T-cell (primary cell): Measurements from ENCODE around the gene PRRT2. TPM values are rescaled to one million over a fixed set of nuclear protein-coding genes. Genes with fewer than 3 reads are reported as not detected.

Experiments used
- ATAC-seq, 4 experiments: fragments of 200-7000 bp in 3 of 4; fragments of 150-1000 bp in 1 of 4; cut with Tn5 transposase; replicated peaks in 1 of 4; 1 replicate in 3 of 4; 2 replicates in 1 of 4; pipeline ENCODE4 v1.10.0; 2021; ENCODE audit warnings: moderate library complexity in 3 of 4, mild to moderate bottlenecking in 2 of 4, moderate number of reproducible peaks in 1 of 4
- CTCF ChIA-PET, 2 donors: fragments of 300-600 bp; sonication (Branson Sonifier 250); formaldehyde crosslinking; loops; one replicate each; lab custom pipeline; 2022; ENCODE audit warnings: antibody characterized with exemption in 2 of 2; lab: Charles Lee
- POLR2A ChIA-PET, 2 donors: fragments of 300-600 bp; sonication (Branson Sonifier 250); formaldehyde crosslinking; loops; one replicate each; lab custom pipeline; 2022; ENCODE audit warnings: antibody characterized with exemption in 2 of 2; lab: Charles Lee
- DNase-seq, 35 experiments: peaks; one replicate each; pipeline versions ENCODE4 v3.0.0 to v3.0.0-alpha.2; 2013 to 2023
- H3K27ac ChIP-seq: one replicate; pipeline ENCODE4 v1.5.1; 2013; ENCODE audit warnings: low read length
- H3K27me3 ChIP-seq, 2 experiments: replicated peaks in 1 of 2; 1 replicate in 1 of 2; 2 replicates in 1 of 2; pipeline versions ENCODE4 v1.6.1 to v1.7.0; 2013; ENCODE audit warnings: low read length in 1 of 2, mixed read lengths in 1 of 2; ENCODE audit not compliant: control insufficient read depth in 2 of 2, insufficient read depth in 2 of 2; ENCODE audit errors: extremely low read depth in 1 of 2
- H3K36me3 ChIP-seq, 2 donors: 1 replicate in 1 of 2; 2 replicates in 1 of 2; pipeline versions ENCODE4 v1.6.1 to v1.7.0; 2013; ENCODE audit warnings: low read length in 1 of 2; ENCODE audit not compliant: control insufficient read depth in 2 of 2, insufficient read depth in 1 of 2; ENCODE audit errors: extremely low read depth in 1 of 2
- H3K4me1 ChIP-seq, 2 experiments: 1 replicate in 1 of 2; 2 replicates in 1 of 2; pipeline versions ENCODE4 v1.6.1 to v1.7.0; 2013; ENCODE audit warnings: low read length in 2 of 2, mixed read lengths in 1 of 2; ENCODE audit not compliant: insufficient read depth in 2 of 2, control insufficient read depth in 1 of 2; ENCODE audit errors: extremely low read depth in 1 of 2
- H3K4me3 ChIP-seq, 2 donors: 1 replicate in 1 of 2; 2 replicates in 1 of 2; pipeline versions ENCODE4 v1.5.1 to v1.7.0; 2013; ENCODE audit warnings: mild to moderate bottlenecking in 2 of 2, low read length in 1 of 2, moderate library complexity in 1 of 2; ENCODE audit not compliant: control insufficient read depth in 1 of 2; ENCODE audit errors: extremely low read depth in 1 of 2
- H3K9me3 ChIP-seq: 2 replicates; pipeline ENCODE4 v1.7.0; 2013
- H3K27ac Mint-ChIP-seq, 2 donors: one replicate each; pipeline ENCODE4 v1.8.0; 2020 to 2021; ENCODE audit warnings: mild to moderate bottlenecking in 2 of 2, mixed read lengths in 2 of 2
- H3K27me3 Mint-ChIP-seq, 2 donors: one replicate each; pipeline ENCODE4 v1.8.0; 2021 to 2022; ENCODE audit warnings: mixed read lengths in 2 of 2
- H3K36me3 Mint-ChIP-seq: one replicate; pipeline ENCODE4 v1.8.0; 2021; ENCODE audit warnings: mixed read lengths
- H3K4me1 Mint-ChIP-seq, 3 donors: one replicate each; pipeline ENCODE4 v1.8.0; 2020 to 2022; ENCODE audit warnings: mixed read lengths in 3 of 3, mild to moderate bottlenecking in 1 of 3
- H3K4me3 Mint-ChIP-seq, 3 donors: one replicate each; pipeline ENCODE4 v1.8.0; 2020 to 2022; ENCODE audit warnings: mild to moderate bottlenecking in 3 of 3, mixed read lengths in 3 of 3, moderate library complexity in 3 of 3
- H3K9me3 Mint-ChIP-seq, 3 donors: one replicate each; pipeline ENCODE4 v1.8.0; 2020 to 2022; ENCODE audit warnings: mixed read lengths in 3 of 3
- WGBS: methylation state at CpG from one replicate; pipeline ENCODE4 v1.1.5; 2013; ENCODE audit warnings: missing lambda C conversion rate; ENCODE audit not compliant: insufficient coverage; 5-methylcytosine and 5-hydroxymethylcytosine counted together
- total RNA-seq, 35 experiments: library from RNA in 6 of 35; stranded (reverse) in 6 of 35; fragments of 120-200 nt in 1 of 35; gene quantifications; one replicate each; pipeline versions ENCODE4 v1.2.1 to v1.2.4 and lab custom pipeline; 2013 to 2026

Gene PRRT2
- total RNA-seq, 5 donors from 2014 or later (not counting 1 experiment from before 2014, with no cell fraction given): 2.4 to 7.9 (median 4.4) TPM

- no peaks in the 10 kb centered on the region for H3K27me3 ChIP-seq
- H3K4me1 ChIP-seq: peaks cover 3 to 21% of the 10 kb centered on the region in 2 experiments
- Mint-ChIP-seq H3K36me3 (peaks cover 22% of the 10 kb centered on the region), H3K27me3 (no peaks in the 10 kb centered on the region), H3K9me3 (no peaks in the 10 kb centered on the region), H3K4me1 (peaks cover 18 to 22% (median 18%) of the 10 kb centered on the region in 3 donors), H3K27ac (no peak overlapping the region), H3K4me3 (no peak overlapping the region)
- ChIA-PET CTCF (interaction anchor here in 1 of 2 donors (1.0 kb wide), 1 partner anchor 9 kb away, joined by 3 read pairs; no protein-coding TSS in a partner anchor), POLR2A (no interaction called here)
- WGBS: 96% methylated on average over 5 of the region's 7 CpGs
- H3K4me3 ChIP-seq: no peak overlapping the region
- no peak overlapping the region for H3K27ac ChIP-seq
- no peaks in the 10 kb centered on the region for H3K9me3 ChIP-seq
- ATAC-seq (no peak), DNase-seq (no peak)
- peaks cover 18 to 32% of the 10 kb centered on the region in 2 donors for H3K36me3 ChIP-seq
Measured at GRCh38 chr16:29857133-29857760, 45.3 kb downstream of the PRRT2 start.

GRCh38 chr16:29858149-29858849 is 46.3 kb downstream of the PRRT2 start:
- no peak overlapping the region for H3K4me3 ChIP-seq
- Mint-ChIP-seq H3K27me3 (no peaks in the 10 kb centered on the region), H3K4me3 (no peak overlapping the region), H3K9me3 (no peaks in the 10 kb centered on the region), H3K27ac (no peak overlapping the region), H3K36me3 (peaks cover 22% of the 10 kb centered on the region), H3K4me1 (peaks cover 20 to 28% (median 22%) of the 10 kb centered on the region in 3 donors)
- CTCF ChIA-PET: interaction anchor here in 1 of 2 donors (0.7 kb wide), 1 partner anchor 158 kb away, joined by 3 read pairs; no protein-coding TSS in a partner anchor
- no peak overlapping the region for H3K27ac ChIP-seq
- H3K4me1 ChIP-seq: peaks cover 5 to 25% of the 10 kb centered on the region in 2 experiments
- POLR2A ChIA-PET: interaction anchor here in 1 of 2 donors (0.7 kb wide), 1 partner anchor 73 kb away, joined by 15 read pairs; no protein-coding TSS in a partner anchor
- ATAC-seq (no peak), DNase-seq (no peak)
- H3K27me3 ChIP-seq: no peaks in the 10 kb centered on the region
- H3K36me3 ChIP-seq: peaks cover 15 to 32% of the 10 kb centered on the region in 2 donors
- H3K9me3 ChIP-seq: no peaks in the 10 kb centered on the region
- WGBS: no CpG with 5 or more reads among the region's 10 CpGs

- Mint-ChIP-seq H3K4me1 (peaks cover 20 to 31% (median 23%) of the 10 kb centered on the region in 3 donors), H3K27ac (no peak overlapping the region), H3K4me3 (no peak overlapping the region), H3K27me3 (no peaks in the 10 kb centered on the region), H3K36me3 (peaks cover 22% of the 10 kb centered on the region), H3K9me3 (no peaks in the 10 kb centered on the region)
- Histone ChIP-seq H3K27ac (no peak overlapping the region), H3K27me3 (no peaks in the 10 kb centered on the region), H3K4me1 (peaks cover 5 to 31% of the 10 kb centered on the region in 2 experiments), H3K9me3 (no peaks in the 10 kb centered on the region), H3K36me3 (peaks cover 15 to 32% of the 10 kb centered on the region in 2 donors), H3K4me3 (no peak overlapping the region)
- CTCF ChIA-PET: no interaction called here
- POLR2A ChIA-PET: no interaction called here
- DNase-seq: no peak
- 97% methylated on average over 17 of the region's 19 CpGs for WGBS
- ATAC-seq: no peak
Measured at GRCh38 chr16:29858974-29859373, 47.0 kb downstream of the PRRT2 start.

DNA sequence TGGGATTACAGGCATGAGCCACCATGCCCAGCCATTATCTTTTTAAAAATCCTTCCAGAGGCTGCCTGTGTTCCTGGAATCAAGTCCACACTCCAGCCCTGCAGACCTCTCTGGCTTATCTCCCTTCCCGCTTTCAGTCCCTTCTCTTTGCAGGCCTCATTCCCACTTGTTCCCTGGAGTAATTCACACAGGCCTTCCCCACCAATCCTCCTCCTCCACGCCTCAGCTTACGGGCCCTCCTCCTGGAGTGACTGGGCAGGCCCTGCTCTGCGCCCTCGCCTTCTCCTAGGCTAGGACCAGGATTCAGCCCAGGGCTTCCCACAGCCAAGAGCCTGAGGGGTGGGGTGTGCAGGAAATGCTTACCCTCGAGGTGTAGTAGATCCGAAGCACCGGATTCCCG is 48.2 kb downstream of the PRRT2 start:
- Mint-ChIP-seq H3K36me3 (peaks cover 22% of the 10 kb centered on the region), H3K9me3 (no peaks in the 10 kb centered on the region), H3K27me3 (no peaks in the 10 kb centered on the region), H3K27ac (no peak overlapping the region), H3K4me1 (peaks cover 20 to 33% (median 23%) of the 10 kb centered on the region in 3 donors), H3K4me3 (peak overlapping the region; percentile 91 to 94 (median 94))
- POLR2A ChIA-PET: no interaction called here
- peaks cover 15 to 32% of the 10 kb centered on the region in 2 donors for H3K36me3 ChIP-seq
- H3K9me3 ChIP-seq: no peaks in the 10 kb centered on the region
- H3K4me3 ChIP-seq: no peak overlapping the region
- no peak for ATAC-seq
- H3K4me1 ChIP-seq: peaks cover 5 to 31% of the 10 kb centered on the region in 2 experiments
- 90% methylated on average over 7 of the region's 9 CpGs for WGBS
- DNase-seq: no peak
- CTCF ChIA-PET: no interaction called here
- H3K27ac ChIP-seq: no peak overlapping the region
- no peaks in the 10 kb centered on the region for H3K27me3 ChIP-seq

- peak overlapping the region; percentile 11 for H3K27ac ChIP-seq
- peaks cover 15 to 32% of the 10 kb centered on the region in 2 donors for H3K36me3 ChIP-seq
- H3K9me3 ChIP-seq: no peaks in the 10 kb centered on the region
- H3K27me3 ChIP-seq: peaks cover 0 to 3% of the 10 kb centered on the region in 2 experiments
- DNase-seq (peak in 1 of 35 experiments; percentile 8), ATAC-seq (peak in 1 of 4 experiments; percentile 1)
- CTCF ChIA-PET: no interaction called here
- Mint-ChIP-seq H3K36me3 (peaks cover 22% of the 10 kb centered on the region), H3K9me3 (no peaks in the 10 kb centered on the region), H3K27ac (peak overlapping the region; percentile 92 to 93), H3K27me3 (no peaks in the 10 kb centered on the region), H3K4me3 (peak overlapping the region; percentile 91 to 94 (median 94)), H3K4me1 (peaks cover 20 to 33% (median 23%) of the 10 kb centered on the region in 3 donors)
- peaks cover 5 to 31% of the 10 kb centered on the region in 2 experiments for H3K4me1 ChIP-seq
- H3K4me3 ChIP-seq: peak overlapping the region; percentile 82 to 83
- POLR2A ChIA-PET: no interaction called here
- WGBS: 0% methylated on average over 26 of the region's 27 CpGs
Measured at GRCh38 chr16:29862383-29862883, 50.4 kb downstream of the PRRT2 start.
